Mesenchymal stem cell (in vitro differentiated cells and primary cell): ENCODE data around the gene THTPA.
"Not testable (repeated sequence)": the region's sequence is repeated elsewhere in the genome, so short reads cannot be mapped to it uniquely, and the experiment has no call there.

ENCODE experiments used
- DNase-seq: peaks from one replicate; pipeline ENCODE4 v3.0.0-alpha.2; 2013
- H2AFZ ChIP-seq: one replicate; pipeline ENCODE4 v1.6.1; 2013; ENCODE audit warnings: low read depth, mild to moderate bottlenecking, control low read depth, inconsistent platforms, low read length, moderate library complexity
- H2AK5ac ChIP-seq: 2 replicates; pipeline ENCODE4 v1.6.1; 2013; ENCODE audit warnings: low read length, moderate library complexity, mild to moderate bottlenecking, inconsistent platforms; ENCODE audit not compliant: severe bottlenecking
- H2BK120ac ChIP-seq: one replicate; pipeline ENCODE4 v1.6.1; 2013; ENCODE audit warnings: low read depth, mild to moderate bottlenecking, inconsistent platforms, low read length, moderate library complexity
- H2BK12ac ChIP-seq, 2 experiments: one replicate each; pipeline ENCODE4 v1.6.1; 2013; ENCODE audit warnings: inconsistent platforms in 2 of 2, low read length in 2 of 2, mild to moderate bottlenecking in 2 of 2, moderate library complexity in 2 of 2, control low read depth in 1 of 2
- H2BK15ac ChIP-seq: one replicate; pipeline ENCODE4 v1.6.1; 2013; ENCODE audit warnings: mild to moderate bottlenecking, low read depth, inconsistent platforms; ENCODE audit not compliant: poor library complexity, severe bottlenecking
- H2BK5ac ChIP-seq: 2 replicates; pipeline ENCODE4 v1.6.1; 2013; ENCODE audit warnings: low read depth, mild to moderate bottlenecking, low read length, control low read depth, inconsistent platforms; ENCODE audit not compliant: poor library complexity, severe bottlenecking
- H3K14ac ChIP-seq, 2 experiments: one replicate each; pipeline ENCODE4 v1.6.1; 2013; ENCODE audit warnings: inconsistent platforms in 2 of 2, low read length in 2 of 2, control low read depth in 1 of 2, mild to moderate bottlenecking in 1 of 2, moderate library complexity in 1 of 2
- H3K18ac ChIP-seq, 2 experiments: one replicate each; pipeline ENCODE4 v1.6.1; 2013; ENCODE audit warnings: inconsistent platforms in 2 of 2, low read length in 2 of 2, control low read depth in 1 of 2, low read depth in 1 of 2, mild to moderate bottlenecking in 1 of 2
- H3K23ac ChIP-seq, 2 experiments: one replicate each; pipeline ENCODE4 v1.6.1; 2013; ENCODE audit warnings: inconsistent platforms in 2 of 2, low read length in 2 of 2, mild to moderate bottlenecking in 2 of 2, moderate library complexity in 2 of 2, control low read depth in 1 of 2
- H3K27ac ChIP-seq: 2 replicates; pipeline ENCODE4 v1.5.1; 2013; ENCODE audit warnings: mild to moderate bottlenecking, moderate library complexity, low read length, control low read depth, inconsistent platforms; ENCODE audit not compliant: poor library complexity, severe bottlenecking
- H3K27me3 ChIP-seq, 2 experiments: 2 replicates each; pipeline versions ENCODE4 v1.6.1 to v1.7.0; 2013; ENCODE audit warnings: low read length in 2 of 2, mild to moderate bottlenecking in 2 of 2, moderate library complexity in 2 of 2, control low read depth in 1 of 2, inconsistent platforms in 1 of 2; ENCODE audit not compliant: control insufficient read depth in 1 of 2, insufficient read depth in 1 of 2
- H3K36me3 ChIP-seq, 2 experiments: 2 replicates each; pipeline versions ENCODE4 v1.6.1 to v1.7.0; 2013; ENCODE audit warnings: low read length in 2 of 2, control low read depth in 1 of 2, inconsistent platforms in 1 of 2, low read depth in 1 of 2, mild to moderate bottlenecking in 1 of 2; ENCODE audit not compliant: insufficient read depth in 2 of 2, control insufficient read depth in 1 of 2
- H3K4ac ChIP-seq, 2 experiments: one replicate each; pipeline ENCODE4 v1.6.1; 2013; ENCODE audit warnings: inconsistent platforms in 2 of 2, low read length in 2 of 2, mild to moderate bottlenecking in 2 of 2, moderate library complexity in 2 of 2, control low read depth in 1 of 2, low read depth in 1 of 2
- H3K4me1 ChIP-seq: 2 replicates; pipeline ENCODE4 v1.6.1; 2013; ENCODE audit warnings: low read depth, low read length, control low read depth; ENCODE audit not compliant: control insufficient read depth, insufficient read depth
- H3K4me2 ChIP-seq: 2 replicates; pipeline ENCODE4 v1.6.1; 2013; ENCODE audit warnings: low read length, mild to moderate bottlenecking, inconsistent platforms; ENCODE audit not compliant: poor library complexity, severe bottlenecking
- H3K4me3 ChIP-seq, 2 experiments: 2 replicates each; pipeline versions ENCODE4 v1.5.1 to v1.7.0; 2013; ENCODE audit warnings: low read length in 2 of 2, mild to moderate bottlenecking in 2 of 2, control low read depth in 1 of 2, low read depth in 1 of 2; ENCODE audit not compliant: insufficient read depth in 1 of 2
- H3K79me1 ChIP-seq: replicated peaks from 2 replicates; pipeline ENCODE4 v1.6.1; 2013; ENCODE audit warnings: mild to moderate bottlenecking, control low read depth, low read length, inconsistent platforms; ENCODE audit not compliant: poor library complexity, severe bottlenecking
- H3K9ac ChIP-seq: 2 replicates; pipeline ENCODE4 v1.7.0; 2013; ENCODE audit warnings: mild to moderate bottlenecking, low read length, moderate library complexity
- H3K9me3 ChIP-seq: 2 replicates; pipeline ENCODE4 v1.7.0; 2013; ENCODE audit warnings: mild to moderate bottlenecking, low read length; ENCODE audit not compliant: control insufficient read depth
- H4K8ac ChIP-seq: one replicate; pipeline ENCODE4 v1.6.1; 2013; ENCODE audit warnings: inconsistent platforms, mild to moderate bottlenecking, low read length, moderate library complexity
- H4K91ac ChIP-seq: one replicate; pipeline ENCODE4 v1.6.1; 2013; ENCODE audit warnings: mild to moderate bottlenecking, low read length, inconsistent platforms
- whole genome bisulfite sequencing: methylation state at CpG from one replicate; pipeline ENCODE4 v1.1.7; 2013; ENCODE audit warnings: mixed read lengths; 5-methylcytosine and 5-hydroxymethylcytosine counted together

THTPA gene

DNA sequence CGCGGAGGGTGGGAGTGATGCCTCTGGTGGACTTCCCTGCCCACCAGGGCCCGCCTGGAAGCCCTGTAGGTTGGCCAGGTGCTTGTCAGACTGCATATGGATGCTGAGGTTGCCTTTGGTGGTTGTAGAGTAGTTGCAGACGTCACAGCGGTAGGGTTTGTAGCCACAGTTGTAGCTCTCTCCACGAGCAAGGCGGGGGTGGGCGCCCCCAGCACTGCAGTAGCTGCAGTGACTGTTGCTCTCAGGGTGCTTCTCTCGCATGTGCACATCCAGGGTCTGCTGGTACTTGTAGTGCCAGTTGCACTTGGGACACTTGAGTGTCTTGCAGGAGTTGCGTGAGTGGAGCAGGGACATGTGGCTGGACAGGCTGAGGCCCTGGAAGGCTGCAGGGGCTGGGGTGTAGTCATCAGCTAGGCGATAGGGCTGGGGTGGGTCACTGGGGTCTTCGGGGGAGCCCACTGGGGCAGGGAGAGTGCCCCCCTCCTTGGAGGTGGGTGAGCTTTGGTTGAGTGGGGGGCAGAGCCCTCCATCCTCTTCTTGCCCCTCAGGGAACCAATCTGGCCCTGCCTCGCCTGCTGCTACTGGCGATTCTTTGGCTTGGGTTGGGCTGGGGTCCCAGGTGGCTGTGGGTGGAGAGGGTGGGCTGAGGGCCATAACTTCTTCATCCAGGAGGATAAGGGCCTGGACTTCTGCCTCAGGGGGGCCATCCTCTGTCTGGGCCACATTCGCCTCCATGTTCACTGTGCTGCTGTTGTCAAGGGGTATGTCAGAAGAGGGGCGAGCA is 22.2 kb upstream of the THTPA start:
- no peak overlapping the region for H3K4ac ChIP-seq
- H3K36me3 ChIP-seq, result peaks cover 0 to 41% of the 10 kb centered on the region in 2 experiments
- H4K8ac ChIP-seq, result no peak overlapping the region
- no peak overlapping the region for H4K91ac ChIP-seq
- no peak overlapping the region for H3K4me3 ChIP-seq
- no peak overlapping the region for H2BK120ac ChIP-seq
- no peak overlapping the region for H2AFZ ChIP-seq
- H3K27ac ChIP-seq, result no peak overlapping the region
- H3K79me1 ChIP-seq, result peaks cover 3% of the 10 kb centered on the region
- H3K27me3 ChIP-seq, result no peaks in the 10 kb centered on the region
- H3K23ac ChIP-seq, result no peak overlapping the region
- no peak overlapping the region for H3K18ac ChIP-seq
- no peak overlapping the region for H2BK5ac ChIP-seq
- H2BK12ac ChIP-seq, result no peak overlapping the region
- no peak overlapping the region for H2AK5ac ChIP-seq
- no peak overlapping the region for H2BK15ac ChIP-seq
- no peaks in the 10 kb centered on the region for H3K9me3 ChIP-seq
- no peak overlapping the region for H3K4me2 ChIP-seq
- WGBS, result 92% methylated on average over 16 of the region's 16 CpGs
- H3K9ac ChIP-seq, result no peak overlapping the region
- peaks cover 4% of the 10 kb centered on the region for H3K4me1 ChIP-seq
- DNase-seq, result no peak
- H3K14ac ChIP-seq, result no peak overlapping the region

DNA sequence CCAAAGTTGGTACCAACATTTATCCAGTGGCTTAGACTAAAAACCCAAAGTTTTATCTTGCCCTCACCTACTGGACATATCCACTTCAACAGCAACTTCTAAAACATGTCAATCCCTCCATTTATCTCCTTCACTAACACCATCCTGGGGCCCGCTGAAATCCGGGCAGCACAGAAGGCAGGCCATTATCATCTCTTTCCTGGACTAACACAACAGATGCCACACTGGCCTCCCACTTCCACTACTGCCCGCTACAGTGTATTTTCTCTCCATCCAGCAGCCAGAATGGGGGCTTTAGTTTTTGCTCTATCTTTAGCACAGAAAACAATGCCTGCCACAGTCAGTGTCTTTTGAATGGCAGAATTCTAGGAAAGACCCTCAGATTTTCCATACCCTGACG is 20.1 kb upstream of the THTPA start:
- WGBS, result 96% methylated on average over 4 of the region's 4 CpGs
- Histone ChIP-seq H2AK5ac (no peak overlapping the region), H3K79me1 (peaks cover 3% of the 10 kb centered on the region), H3K36me3 (peaks cover 0 to 35% of the 10 kb centered on the region in 2 experiments), H4K91ac (no peak overlapping the region), H3K4me1 (peaks cover 6% of the 10 kb centered on the region), H3K27me3 (no peaks in the 10 kb centered on the region), H3K14ac (no peak overlapping the region), H3K4ac (no peak overlapping the region), H4K8ac (no peak overlapping the region), H3K18ac (no peak overlapping the region), H3K23ac (no peak overlapping the region), H3K4me2 (no peak overlapping the region), H3K4me3 (no peak overlapping the region), H2BK15ac (no peak overlapping the region), H2BK5ac (no peak overlapping the region), H2BK120ac (no peak overlapping the region), H3K27ac (no peak overlapping the region), H2AFZ (no peak overlapping the region), H3K9ac (no peak overlapping the region), H3K9me3 (no peaks in the 10 kb centered on the region), H2BK12ac (no peak overlapping the region)
- no peak for DNase-seq

DNA sequence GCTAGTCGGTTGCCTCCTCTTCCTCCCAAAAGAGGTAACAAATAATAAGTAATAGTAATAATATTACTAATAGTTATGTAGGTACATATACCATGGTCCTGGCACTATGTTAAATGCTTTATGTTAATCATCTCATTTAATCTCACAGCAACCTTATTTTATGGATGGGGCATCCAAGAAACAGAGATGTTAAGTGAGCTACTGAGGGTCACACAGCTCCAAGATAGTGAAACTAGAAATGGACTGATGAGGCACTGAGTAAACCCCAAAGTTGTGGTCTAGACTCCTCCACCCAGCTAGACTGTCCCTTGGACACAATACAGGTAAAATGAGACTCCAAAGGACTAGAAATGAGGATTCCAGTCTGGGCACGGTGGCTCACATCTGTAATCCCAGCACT is 19.6 kb upstream of the THTPA start:
- H3K4me3 ChIP-seq, result no peak overlapping the region
- H2BK5ac ChIP-seq, result no peak overlapping the region
- H3K27ac ChIP-seq, result no peak overlapping the region
- WGBS, result 70% methylated on average over 1 of the region's 2 CpGs
- H2BK15ac ChIP-seq, result no peak overlapping the region
- no peak overlapping the region for H2BK12ac ChIP-seq
- H3K4ac ChIP-seq, result no peak overlapping the region
- no peak overlapping the region for H3K4me2 ChIP-seq
- H2AFZ ChIP-seq, result no peak overlapping the region
- H3K9ac ChIP-seq, result no peak overlapping the region
- H3K36me3 ChIP-seq, result peaks cover 0 to 30% of the 10 kb centered on the region in 2 experiments
- no peak overlapping the region for H2BK120ac ChIP-seq
- H3K18ac ChIP-seq, result no peak overlapping the region
- no peak for DNase-seq
- no peak overlapping the region for H4K8ac ChIP-seq
- H3K9me3 ChIP-seq, result no peaks in the 10 kb centered on the region
- H3K4me1 ChIP-seq, result peaks cover 5% of the 10 kb centered on the region
- H2AK5ac ChIP-seq, result no peak overlapping the region
- no peak overlapping the region for H3K23ac ChIP-seq
- H3K27me3 ChIP-seq, result no peaks in the 10 kb centered on the region
- no peak overlapping the region for H4K91ac ChIP-seq
- no peak overlapping the region for H3K14ac ChIP-seq
- H3K79me1 ChIP-seq, result peaks cover 3% of the 10 kb centered on the region

DNA sequence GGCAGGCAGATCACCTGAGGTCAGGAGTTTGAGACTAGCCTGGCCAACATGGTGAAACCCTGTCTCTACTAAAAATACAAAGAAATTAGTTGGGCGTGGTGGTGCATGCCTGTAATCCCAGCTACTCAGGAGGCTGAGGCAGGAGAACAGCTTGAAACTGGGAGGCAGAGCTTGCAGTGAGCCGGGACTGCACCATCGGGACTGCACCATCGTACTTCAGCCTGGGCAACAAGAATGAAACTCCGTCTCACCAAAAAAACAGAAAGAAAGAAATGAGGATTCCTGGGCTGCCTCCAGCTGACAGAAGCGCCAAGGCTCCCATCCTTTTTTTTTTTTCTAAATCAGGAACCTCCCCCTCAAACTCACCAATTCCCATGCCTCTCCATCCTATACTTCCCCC is 19.2 kb upstream of the THTPA start:
- H4K8ac ChIP-seq, H3K4ac ChIP-seq, H2BK12ac ChIP-seq, H4K91ac ChIP-seq, H3K14ac ChIP-seq, DNase-seq, H3K27ac ChIP-seq, H2AK5ac ChIP-seq, H2BK15ac ChIP-seq, H3K4me1 ChIP-seq, H3K4me2 ChIP-seq, H3K9ac ChIP-seq, H2BK120ac ChIP-seq, H3K79me1 ChIP-seq, H3K18ac ChIP-seq, H3K4me3 ChIP-seq, H3K23ac ChIP-seq, H3K9me3 ChIP-seq, H2BK5ac ChIP-seq, H3K27me3 ChIP-seq, H2AFZ ChIP-seq: not testable (repeated sequence)
- 92% methylated on average over 6 of the region's 6 CpGs for whole genome bisulfite sequencing
- H3K36me3 ChIP-seq, result peaks cover 0 to 29% of the 10 kb centered on the region in 2 experiments
